Gastroesophageal sphincter (tissue), 4 donors: ENCODE measurements around the gene GID4. TPM values are rescaled to one million over a fixed set of nuclear protein-coding genes. Genes with fewer than 3 reads are reported as not detected.

Experiments
- ATAC-seq: fragments of 150-250 bp; one replicate; pipeline ENCODE4 v1.9.1; 2016; ENCODE audit warnings: mild to moderate bottlenecking, moderate library complexity
- H3K27ac ChIP-seq, 4 donors: fragments of 200-600 bp; sonication (generic) in 3 of 4; 1 replicate in 3 of 4; 2 replicates in 1 of 4; pipeline ENCODE4 v1.5.1; 2016 to 2019
- H3K27me3 ChIP-seq: fragments of 200-600 bp; sonication (generic); one replicate; pipeline ENCODE4 v1.5.1; 2019
- H3K36me3 ChIP-seq, 2 donors: fragments of 200-600 bp; sonication (generic); one replicate each; pipeline ENCODE4 v1.5.1; 2019; ENCODE audit warnings: control low read depth in 1 of 2
- H3K4me1 ChIP-seq, 3 donors: fragments of 200-600 bp; sonication (generic); 1 replicate in 2 of 3; 2 replicates in 1 of 3; pipeline ENCODE4 v1.5.1; 2016 to 2019; ENCODE audit warnings: control low read depth in 2 of 3
- H3K4me3 ChIP-seq, 2 donors: fragments of 200-600 bp; sonication (generic); one replicate each; pipeline ENCODE4 v1.5.1; 2019; ENCODE audit warnings: mild to moderate bottlenecking in 1 of 2, moderate library complexity in 1 of 2
- H3K9me3 ChIP-seq, 3 donors: fragments of 200-600 bp; sonication (generic); one replicate each; pipeline ENCODE4 v1.5.1; 2017 to 2019; ENCODE audit warnings: control low read depth in 2 of 3
- CTCF ChIP-seq, 4 experiments: fragments of 200-600 bp in 2 of 4; fragments of 450-650 bp in 2 of 4; sonication (generic) in 1 of 4; IDR thresholded peaks; one replicate each; pipeline ENCODE4 v1.5.1; 2017 to 2019; ENCODE audit warnings: antibody characterized with exemption in 4 of 4, mild to moderate bottlenecking in 2 of 4, moderate library complexity in 2 of 4
- EP300 ChIP-seq: sonication (generic); formaldehyde crosslinking; IDR thresholded peaks from one replicate; pipeline ENCODE4 v1.6.1; 2017; ENCODE audit warnings: antibody characterized with exemption, mild to moderate bottlenecking
- POLR2A ChIP-seq, 2 donors: fragments of 450-650 bp; IDR thresholded peaks; one replicate each; pipeline ENCODE4 v1.6.1; 2017; ENCODE audit warnings: antibody characterized with exemption in 2 of 2, mild to moderate bottlenecking in 2 of 2, moderate library complexity in 1 of 2
- POLR2AphosphoS5 ChIP-seq: sonication (generic); formaldehyde crosslinking; IDR thresholded peaks from one replicate; pipeline ENCODE4 v1.6.1; 2017; ENCODE audit warnings: antibody characterized with exemption
- WGBS, 2 donors: methylation state at CpG; one replicate each; pipeline ENCODE4 v1.1.5; 2018; ENCODE audit warnings: low coverage in 1 of 2; 5-methylcytosine and 5-hydroxymethylcytosine counted together
- total RNA-seq, 4 donors: library from RNA; depleted of rRNA; stranded (reverse); fragments of >200 nt; gene quantifications; one replicate each; pipeline ENCODE4 v1.1.0, GENCODE V29; 2016

The GID4 gene
- total RNA-seq, 4 donors from 2014 or later: 22.8 to 44.8 (median 33.9) TPM

DNA sequence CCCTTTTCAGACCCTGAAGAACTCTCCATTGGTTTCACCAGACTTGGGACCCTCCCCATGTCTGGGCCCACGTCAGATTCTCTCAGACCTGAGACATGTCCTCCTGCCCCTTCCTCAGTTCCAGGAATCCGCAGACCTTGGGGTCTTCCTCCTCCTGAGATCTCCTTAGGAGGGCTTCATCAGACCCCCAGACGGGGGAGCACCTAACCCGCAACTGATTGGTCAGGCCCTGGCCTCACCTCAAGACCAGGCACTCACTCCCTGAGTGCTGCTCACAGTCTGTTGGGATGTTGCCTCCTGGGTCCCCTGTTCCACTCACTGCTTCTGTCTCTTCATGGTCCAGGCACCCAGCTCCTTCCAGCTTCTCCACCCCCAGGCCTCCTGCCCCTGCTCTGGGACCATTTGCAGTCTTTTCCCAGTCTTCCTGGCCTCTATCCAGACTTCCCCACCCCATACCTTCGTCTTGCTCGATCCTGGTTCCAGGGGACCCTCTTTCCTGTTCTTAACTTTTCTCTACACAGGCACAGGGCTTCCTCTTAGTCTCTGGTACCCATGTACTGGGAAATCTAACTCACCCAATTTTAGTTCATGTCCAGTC lies 1.2 kb downstream of the GID4 start:
- Histone ChIP-seq H3K4me3 (peak overlapping the region; percentile 75 to 92), H3K27ac (peak overlapping the region in 2 of 4 donors; percentile 87 to 90), H3K9me3 (no peaks in the 10 kb centered on the region), H3K36me3 (peaks cover 0 to 10% of the 10 kb centered on the region in 2 donors), H3K27me3 (no peaks in the 10 kb centered on the region), H3K4me1 (peaks cover 5 to 56% (median 16%) of the 10 kb centered on the region in 3 donors)
- 12 to 28% methylated on average over 2 to 5 of the region's 6 CpGs for WGBS, 2 donors
- no peak for ATAC-seq
- TF ChIP-seq POLR2AphosphoS5 (no peak), POLR2A (IDR thresholded peaks at IDR 0.05) (no peak), EP300 (no peak), CTCF (IDR thresholded peaks at IDR 0.05) (no peak)

DNA sequence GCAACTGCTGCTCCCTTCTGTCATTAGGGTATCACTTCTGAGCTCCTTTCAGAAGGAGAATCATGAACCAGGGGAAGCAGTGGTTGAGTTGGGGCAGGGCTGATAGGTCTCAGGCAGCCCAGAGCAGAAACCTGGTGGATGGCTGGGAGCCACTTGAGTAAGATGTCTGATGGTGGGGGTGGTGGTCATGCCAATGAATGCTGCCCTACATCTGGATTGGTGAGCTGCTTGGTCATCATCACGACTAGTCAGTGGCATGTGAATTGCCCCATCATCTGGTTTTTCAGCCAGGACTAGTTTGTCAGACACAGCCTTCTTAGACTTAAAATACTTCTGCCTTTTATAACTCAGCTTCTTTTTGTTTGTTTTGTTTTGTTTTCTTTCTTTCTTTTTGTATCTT lies 2.6 kb downstream of the GID4 start:
- H3K27ac ChIP-seq: no peak overlapping the region
- no peak for TF ChIP-seq POLR2A (IDR thresholded peaks at IDR 0.05)
- TF ChIP-seq CTCF (IDR thresholded peaks at IDR 0.05): no peak
- no peak for TF ChIP-seq POLR2AphosphoS5
- no peak for TF ChIP-seq EP300
- 14% methylated on average over 1 of the region's 1 CpG; no CpG with 5 or more reads in 1 of the 2 donors for WGBS, 2 donors
- peaks cover 5 to 54% (median 16%) of the 10 kb centered on the region in 3 donors for H3K4me1 ChIP-seq
- H3K9me3 ChIP-seq: no peaks in the 10 kb centered on the region
- peaks cover 0 to 23% of the 10 kb centered on the region in 2 donors for H3K36me3 ChIP-seq
- ATAC-seq: no peak
- no peaks in the 10 kb centered on the region for H3K27me3 ChIP-seq
- no peak overlapping the region for H3K4me3 ChIP-seq

DNA sequence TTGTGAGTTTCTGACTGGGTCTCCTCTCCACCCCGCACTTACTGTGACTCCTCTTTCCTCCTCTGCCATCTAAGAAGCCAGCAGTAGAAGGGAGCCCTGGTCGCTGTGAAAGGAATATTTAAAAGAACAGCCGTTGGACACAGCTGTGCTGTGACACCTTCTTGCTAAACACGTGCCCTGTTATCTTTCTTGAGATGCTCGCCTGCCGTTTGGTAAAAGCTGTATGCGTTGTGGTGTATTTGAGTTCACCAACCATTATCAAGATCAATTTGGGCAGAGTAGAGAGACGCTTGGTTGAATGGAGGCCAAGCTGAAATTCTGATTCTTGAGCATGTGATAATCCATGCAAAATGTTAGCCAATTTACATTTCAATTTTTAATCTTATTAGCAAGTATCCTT lies 3.8 kb downstream of the GID4 start:
- H3K4me3 ChIP-seq: no peak overlapping the region
- H3K9me3 ChIP-seq: no peaks in the 10 kb centered on the region
- H3K4me1 ChIP-seq: peaks cover 5 to 42% (median 10%) of the 10 kb centered on the region in 3 donors
- no peak for TF ChIP-seq POLR2A (IDR thresholded peaks at IDR 0.05)
- TF ChIP-seq EP300: no peak
- no peak for TF ChIP-seq POLR2AphosphoS5
- TF ChIP-seq CTCF (IDR thresholded peaks at IDR 0.05): no peak
- no peak overlapping the region for H3K27ac ChIP-seq
- 84 to 85% methylated on average over 8 of the region's 8 CpGs for WGBS, 2 donors
- ATAC-seq: no peak
- H3K27me3 ChIP-seq: no peaks in the 10 kb centered on the region
- H3K36me3 ChIP-seq: peaks cover 0 to 33% of the 10 kb centered on the region in 2 donors

- H3K36me3 ChIP-seq: peaks cover 0 to 38% of the 10 kb centered on the region in 2 donors
- H3K9me3 ChIP-seq: no peaks in the 10 kb centered on the region
- ATAC-seq: no peak
Measured at GRCh38 chr17:18043491-18043890, 4.3 kb downstream of the GID4 start.

More at GRCh38 chr17:18043491-18043890, 4.3 kb downstream of the GID4 start:
- WGBS, 2 donors: 67 to 90% methylated on average over 1 of the region's 1 CpG
- Histone ChIP-seq H3K27me3 (no peaks in the 10 kb centered on the region), H3K4me3 (no peak overlapping the region), H3K4me1 (peaks cover 3 to 36% (median 7%) of the 10 kb centered on the region in 3 donors), H3K27ac (no peak overlapping the region)
- TF ChIP-seq EP300: no peak
- no peak for TF ChIP-seq POLR2A (IDR thresholded peaks at IDR 0.05)
- no peak for TF ChIP-seq POLR2AphosphoS5
- no peak for TF ChIP-seq CTCF (IDR thresholded peaks at IDR 0.05)
